Measurements from ENCODE around the gene ATP8A1.

- TF ChIP-seq CTCF (IDR thresholded peaks at IDR 0.05): no peak
- TF ChIP-seq POLR2A (IDR thresholded peaks at IDR 0.05): no peak
Observed at GRCh38 chr4:42523066-42523718, 133.7 kb downstream of the ATP8A1 start.
